ENCODE data around the gene GTPBP8.

- TF ChIP-seq CTCF (IDR thresholded peaks at IDR 0.05) (no peak), EZH2 (IDR thresholded peaks at IDR 0.05) (no peak)
Observed at GRCh38 chr3:112974894-112975293, 15.9 kb upstream of the GTPBP8 start, which contains the start of gene CD200R1.
